ENCODE results near the gene KIAA1614.

The KIAA1614 gene

DNA sequence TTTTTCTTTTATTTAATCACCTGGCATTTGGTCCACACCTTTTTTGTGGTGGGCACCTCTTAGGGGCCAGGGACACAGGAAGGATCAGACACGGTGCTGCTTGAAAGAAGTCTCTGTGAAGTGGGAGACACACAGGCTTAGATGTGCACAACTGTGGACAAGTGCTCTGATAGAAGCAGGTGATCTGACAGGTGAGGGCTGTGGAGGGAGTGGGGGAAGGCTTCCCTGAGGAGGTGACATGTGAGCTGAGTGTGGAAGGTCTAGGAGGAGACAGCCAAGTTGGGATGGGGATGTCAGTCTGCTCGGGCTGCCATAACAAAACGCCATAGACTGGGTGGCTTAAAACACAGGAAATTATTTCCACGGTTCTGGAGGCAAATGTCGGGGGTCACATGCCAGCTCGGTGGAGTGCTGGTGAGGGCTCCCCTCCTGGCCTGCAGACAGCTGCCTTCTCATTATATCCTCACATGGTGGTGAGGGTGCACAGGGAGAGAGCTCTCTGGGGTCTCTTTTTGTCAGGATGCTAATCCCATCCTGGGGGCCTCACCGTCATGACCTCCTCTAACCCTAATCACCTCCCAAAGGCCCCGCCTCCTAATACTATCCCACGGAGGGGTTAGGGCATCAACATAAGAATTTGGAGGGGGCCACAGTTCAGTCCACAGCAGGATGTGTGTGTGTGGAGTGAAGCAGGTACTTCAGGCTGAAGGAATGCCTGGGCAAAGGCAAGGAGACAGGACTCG, 5.2 kb upstream of the KIAA1614 start:
- DNase-seq: no peak

- no peak for DNase-seq
Observed at GRCh38 chr1:180908074-180908765, 4.5 kb upstream of the KIAA1614 start.

- DNase-seq: no peak
Observed at GRCh38 chr1:180909005-180909414, 3.7 kb upstream of the KIAA1614 start.

DNA sequence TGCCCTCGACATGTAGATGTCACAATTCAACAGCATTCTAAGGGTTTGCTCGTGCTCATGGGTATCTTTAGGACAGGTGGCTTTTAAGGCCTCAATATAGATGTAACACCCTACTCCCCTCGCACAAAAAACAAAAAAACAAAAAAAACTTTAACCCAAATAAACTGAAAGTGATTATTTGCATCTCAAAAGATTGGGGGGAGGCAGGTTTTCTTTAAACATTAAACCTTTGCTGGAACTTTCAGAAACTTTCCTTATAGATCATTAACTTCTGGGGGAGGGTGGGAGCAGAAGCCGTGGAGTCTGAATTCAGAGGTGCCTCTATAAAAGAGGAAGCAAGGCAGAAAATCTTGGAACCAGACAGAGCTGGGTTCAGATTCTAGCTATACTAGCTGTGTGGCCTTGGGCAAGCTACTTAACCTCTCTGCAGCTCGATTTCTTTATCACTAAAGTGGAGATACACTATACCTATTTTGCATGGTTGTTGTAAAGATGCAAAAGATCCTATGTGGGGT, 3.2 kb upstream of the KIAA1614 start:
- no peak for DNase-seq

GRCh38 chr1:180911640-180912191, 981 bp upstream of the KIAA1614 start:
- no peak for DNase-seq

GRCh38 chr1:180912211-180912800, 391 bp upstream of the KIAA1614 start:
- no peak for DNase-seq

DNA sequence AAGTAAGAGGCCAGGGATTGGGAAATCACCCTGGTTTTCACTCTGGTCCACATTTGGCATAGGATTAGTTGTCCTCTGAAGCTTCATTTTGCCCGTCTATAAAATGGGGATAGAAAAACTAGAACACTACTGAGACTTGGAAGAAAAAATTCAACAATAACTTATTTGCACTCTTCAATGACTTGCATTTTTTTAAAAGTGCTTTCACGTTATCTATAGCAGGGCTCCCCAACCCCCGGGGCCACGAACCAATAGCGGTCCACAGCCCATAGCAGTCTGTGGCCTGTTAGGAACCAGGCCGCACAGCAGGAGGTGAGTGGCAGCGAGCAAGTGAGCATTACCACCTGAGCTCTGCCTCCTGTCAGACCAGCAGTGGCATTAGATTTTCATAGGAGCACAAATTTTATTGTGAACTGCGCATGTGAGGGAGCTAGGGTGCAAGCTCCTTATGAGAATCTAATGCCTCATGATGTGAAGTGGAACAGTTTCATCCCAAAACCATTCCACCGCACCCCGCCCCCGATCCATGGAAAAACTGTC, 2.8 kb downstream of the KIAA1614 start:
- DNase-seq: no peak

- DNase-seq: no peak
Observed at GRCh38 chr1:180916012-180916770, 3.5 kb downstream of the KIAA1614 start.

DNA sequence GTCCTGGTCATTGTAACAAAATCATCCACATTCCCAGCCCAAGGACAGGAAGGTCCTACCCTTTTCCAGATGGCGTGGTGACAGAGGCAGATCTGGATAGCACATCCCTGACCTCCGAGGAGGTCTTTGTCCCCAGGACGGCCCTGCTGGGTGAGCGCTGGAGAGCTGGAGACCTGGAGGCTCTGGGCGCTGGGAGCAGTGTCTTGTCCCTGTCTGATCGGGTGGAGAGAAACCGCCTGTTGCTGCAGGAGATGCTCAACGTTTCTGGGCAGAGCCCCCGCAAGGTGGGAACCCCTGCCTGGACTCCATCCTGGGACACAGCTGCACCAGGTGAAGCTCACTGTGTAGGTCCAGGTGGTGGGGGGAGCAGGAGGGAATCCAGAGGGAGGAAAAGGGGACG, 4.1 kb downstream of the KIAA1614 start:
- DNase-seq: no peak

DNA sequence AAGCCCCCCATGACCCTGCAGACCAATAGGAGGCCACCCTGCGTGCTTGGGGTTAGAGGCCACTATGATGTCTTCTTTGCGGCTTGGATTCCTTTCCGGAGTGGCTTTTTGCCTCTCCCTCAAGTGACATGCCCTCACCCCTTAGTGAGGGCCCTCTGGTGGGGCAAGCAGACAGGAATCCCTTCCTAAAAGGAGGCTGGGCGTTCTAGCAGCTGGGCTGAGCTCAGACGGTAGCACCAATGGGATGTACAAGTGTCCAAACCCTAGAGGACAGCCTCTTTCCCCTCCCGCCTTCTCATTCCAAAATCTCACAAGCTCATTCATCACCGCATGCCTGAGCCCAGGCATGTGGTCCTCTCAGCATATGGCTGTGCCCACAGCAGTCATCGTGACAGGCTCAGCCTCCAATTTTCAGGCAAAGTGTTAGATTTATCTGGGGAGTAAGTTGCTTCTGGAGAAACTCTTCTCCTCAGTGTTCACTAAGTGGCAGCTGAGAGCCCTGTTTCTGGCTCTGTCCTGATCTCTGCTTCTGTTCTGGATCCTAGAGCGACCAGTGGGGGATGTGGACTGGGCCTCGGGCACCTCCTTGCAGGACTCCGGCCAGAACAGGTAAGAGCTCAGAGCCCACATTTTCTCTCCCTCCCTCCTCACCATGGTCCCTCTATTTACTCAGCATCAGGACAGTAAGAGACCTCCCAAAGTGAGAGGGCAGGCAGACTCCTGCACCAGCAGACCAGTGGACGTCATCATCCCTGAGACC, 4.8 kb downstream of the KIAA1614 start:
- DNase-seq: no peak

GRCh38 chr1:180918519-180918918, 5.8 kb downstream of the KIAA1614 start:
- DNase-seq: no peak

DNA sequence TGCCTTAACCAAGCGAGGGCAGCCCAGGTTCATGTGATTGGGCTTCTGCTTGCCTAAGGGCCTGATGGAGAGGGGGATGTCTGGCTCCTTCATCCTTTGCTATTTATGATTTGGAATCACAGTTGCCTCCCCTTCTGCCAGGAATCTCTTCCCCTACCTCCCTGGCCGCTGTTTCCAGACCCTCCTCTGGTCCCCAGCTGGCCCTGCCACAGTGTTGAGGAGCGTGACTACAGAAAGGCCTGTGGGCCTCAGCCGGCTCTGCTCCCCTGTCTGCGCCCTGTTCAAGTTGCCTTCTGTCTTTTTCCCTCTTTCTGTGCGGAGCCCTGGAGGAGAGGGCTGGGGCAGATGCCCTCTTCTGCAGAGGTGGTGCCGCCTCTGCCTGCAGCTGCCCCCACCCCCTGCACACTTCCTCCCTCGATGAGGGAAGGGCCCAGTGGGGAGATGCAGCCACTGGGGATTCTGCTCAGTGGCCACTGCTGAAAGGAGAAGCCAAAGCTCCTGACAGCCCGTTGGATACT, 6.5 kb downstream of the KIAA1614 start:
- no peak for DNase-seq

DNA sequence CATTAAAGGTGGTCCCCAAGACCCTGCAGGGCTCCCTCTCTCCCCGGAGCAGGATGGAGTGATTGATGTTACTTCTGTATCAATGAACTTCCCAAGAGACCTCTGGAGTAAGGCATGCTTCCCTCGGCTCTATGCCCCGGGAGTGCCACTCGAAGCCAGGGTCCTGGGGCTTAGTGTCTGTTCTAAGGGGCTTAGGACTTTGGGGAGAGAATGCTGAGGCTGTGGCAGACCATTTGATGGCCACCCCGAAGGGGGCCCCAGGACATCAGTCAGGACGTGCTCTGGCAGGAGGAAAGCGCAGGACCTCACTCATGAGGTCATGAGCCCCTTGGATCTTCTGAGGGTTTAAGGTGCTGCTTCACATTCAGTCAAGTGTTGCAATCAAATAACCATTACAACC, 7.5 kb downstream of the KIAA1614 start:
- DNase-seq: no peak

GRCh38 chr1:180920702-180921101, 8.0 kb downstream of the KIAA1614 start:
- DNase-seq: no peak

GRCh38 chr1:180921386-180921785, 8.7 kb downstream of the KIAA1614 start:
- DNase-seq: no peak

DNA sequence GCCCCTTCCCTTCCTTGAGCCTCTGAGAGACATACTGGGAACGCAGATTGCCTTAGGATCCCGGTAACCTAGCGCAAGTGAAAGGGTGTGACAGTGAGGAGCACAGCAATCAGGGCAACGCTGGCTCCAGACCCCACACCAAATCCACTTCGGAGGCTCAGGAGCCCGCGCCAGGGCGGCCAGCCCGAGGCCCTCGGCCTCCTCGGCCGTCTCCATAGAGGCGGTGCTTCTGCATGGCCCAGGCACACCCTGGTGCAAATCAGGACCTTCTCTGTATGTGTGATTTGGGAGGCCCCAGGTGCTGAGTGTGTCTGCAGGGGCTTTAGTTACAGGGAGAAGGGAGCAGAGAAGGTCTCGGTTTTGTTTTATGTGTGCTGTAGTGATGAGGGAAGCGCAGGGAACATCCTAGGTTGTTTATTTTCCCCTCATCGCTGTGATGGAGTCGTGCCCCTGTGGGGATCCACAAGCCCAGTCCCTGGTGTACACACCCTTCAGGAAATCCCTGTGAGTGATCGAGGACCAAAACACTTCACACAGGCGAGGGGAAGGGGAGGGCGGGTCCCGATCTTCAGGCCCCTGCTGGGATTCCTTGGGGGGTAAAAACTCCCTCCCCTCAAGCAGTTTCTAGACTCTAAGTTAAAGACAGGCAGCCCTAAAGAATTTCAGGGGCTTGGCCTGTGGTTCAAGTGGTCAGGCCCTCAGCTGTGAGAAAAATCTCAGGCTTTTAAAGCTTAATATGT, 9.4 kb downstream of the KIAA1614 start:
- no peak for DNase-seq

- no peak for DNase-seq
Observed at GRCh38 chr1:180922631-180923015, 9.9 kb downstream of the KIAA1614 start.

DNA sequence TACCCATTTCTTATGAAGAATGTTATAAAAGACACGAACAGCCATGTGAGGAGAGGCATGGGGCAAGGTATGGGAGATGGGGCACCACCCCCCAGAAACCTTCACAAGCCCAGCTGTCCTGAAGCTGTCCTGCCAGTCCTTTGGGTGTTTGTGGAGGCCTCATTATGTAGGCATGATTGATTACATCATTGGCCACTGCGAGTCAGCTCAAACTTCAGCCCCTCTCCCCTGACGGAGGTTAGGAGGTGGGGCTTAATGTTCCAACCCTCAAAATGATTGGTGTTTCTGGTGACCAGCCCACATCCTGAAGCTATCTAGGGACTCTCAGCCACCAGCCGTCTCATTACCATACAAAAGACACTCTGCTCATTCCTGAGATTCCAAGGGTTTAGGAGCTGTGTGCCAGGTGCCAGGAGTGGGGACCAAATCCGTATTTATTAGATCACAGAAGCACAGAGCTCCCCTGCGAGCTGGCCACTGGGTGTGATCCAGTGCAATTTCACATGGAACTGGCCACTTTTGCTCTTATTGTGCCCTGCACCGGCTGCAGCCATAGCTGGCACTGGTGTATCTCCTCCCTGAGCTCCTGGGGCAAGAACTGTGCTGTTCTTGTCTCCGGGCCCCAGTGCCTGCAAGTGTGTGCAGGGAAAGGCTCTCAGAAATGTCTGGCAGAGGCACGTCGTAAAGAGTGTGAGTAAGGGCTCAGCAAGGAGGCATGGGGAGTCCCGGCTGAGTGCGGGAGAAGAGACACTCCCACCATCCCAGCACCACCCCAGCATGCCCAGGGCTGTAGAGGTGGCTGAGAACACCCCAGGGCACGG, 10.5 kb downstream of the KIAA1614 start:
- DNase-seq: no peak

GRCh38 chr1:180923887-180924286, 11.2 kb downstream of the KIAA1614 start:
- no peak for DNase-seq

DNA sequence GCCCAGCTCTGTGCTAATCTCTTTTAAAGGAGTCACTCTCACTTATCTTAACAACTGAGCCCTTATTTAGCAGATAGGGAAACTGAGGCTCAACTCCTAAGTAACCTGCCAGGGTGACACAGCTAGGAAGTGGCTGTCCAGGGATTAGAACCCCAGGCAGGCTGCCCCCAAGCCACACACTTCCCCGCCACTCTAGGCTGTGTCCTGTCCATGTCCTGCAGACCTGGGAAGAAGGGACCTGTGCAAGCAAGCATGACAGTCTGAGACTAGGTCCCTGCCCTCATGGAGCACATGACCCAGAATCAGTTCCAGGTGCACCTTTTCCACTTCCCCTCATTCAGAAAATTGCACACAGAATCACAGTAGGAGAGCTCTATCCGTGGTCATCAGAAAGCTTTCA, 12.2 kb downstream of the KIAA1614 start:
- no peak for DNase-seq

Measured in activated naive CD4-positive, alpha-beta T cell treated with Interleukin-2 at 50 U/mL for 16 hours (primary cell).